ENCODE measurements around the gene TRAPPC2L.

The TRAPPC2L gene

DNA sequence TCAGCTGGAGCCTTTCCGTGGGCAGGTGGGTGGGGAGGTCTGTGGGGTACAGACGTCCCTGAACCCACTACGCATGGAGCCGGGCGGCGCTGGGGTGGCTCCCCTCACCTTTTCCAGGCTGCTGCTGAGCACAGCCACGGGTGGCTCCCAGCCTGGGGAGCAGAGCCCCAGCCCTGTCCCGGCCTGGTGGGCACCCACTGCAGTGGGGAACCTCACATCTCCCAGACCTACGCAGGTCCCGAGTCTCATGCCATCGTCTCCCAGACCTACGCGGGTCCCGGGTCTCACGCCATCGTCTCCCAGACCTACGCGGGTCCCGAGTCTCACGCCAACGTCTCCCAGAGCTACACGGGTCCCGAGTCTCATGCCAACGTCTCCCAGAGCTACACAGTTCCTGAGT lies 28.2 kb upstream of the TRAPPC2L start:
- Histone ChIP-seq H3K4me3 (no peak overlapping the region), H3K27ac (no peak overlapping the region)
- no peak for TF ChIP-seq CTCF (IDR thresholded peaks at IDR 0.05)
- DNase-seq (ENCODE audit: low spot score) = no peak

GRCh38 chr16:88830258-88830657 lies 26.7 kb upstream of the TRAPPC2L start:
- DNase-seq (ENCODE audit: low spot score) = no peak
- Histone ChIP-seq H3K4me3 (no peak overlapping the region), H3K27ac (no peak overlapping the region)
- no peak for TF ChIP-seq CTCF (IDR thresholded peaks at IDR 0.05)

DNA sequence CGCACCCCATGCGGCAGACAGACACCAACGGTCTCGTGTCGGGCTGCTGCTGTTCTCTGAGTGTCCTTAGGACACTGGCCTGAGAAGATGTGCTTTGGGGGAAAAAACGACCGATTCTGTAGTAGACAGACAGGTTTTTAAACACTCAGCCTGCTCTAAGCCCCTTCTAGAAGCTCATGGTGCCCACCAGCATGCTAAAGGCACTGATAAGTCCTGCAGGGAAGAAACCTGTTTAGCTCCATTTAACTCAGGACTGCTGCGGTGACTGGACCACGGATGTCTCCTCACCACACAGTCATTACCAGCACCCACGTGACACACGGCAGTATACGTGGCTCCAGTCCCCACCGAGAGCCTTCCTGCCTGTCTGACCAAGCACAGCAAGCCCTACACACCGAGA lies 26.1 kb upstream of the TRAPPC2L start:
- no peak for DNase-seq (ENCODE audit: low spot score)
- Histone ChIP-seq H3K27ac (no peak overlapping the region), H3K4me3 (no peak overlapping the region)
- no peak for TF ChIP-seq CTCF (IDR thresholded peaks at IDR 0.05)

DNA sequence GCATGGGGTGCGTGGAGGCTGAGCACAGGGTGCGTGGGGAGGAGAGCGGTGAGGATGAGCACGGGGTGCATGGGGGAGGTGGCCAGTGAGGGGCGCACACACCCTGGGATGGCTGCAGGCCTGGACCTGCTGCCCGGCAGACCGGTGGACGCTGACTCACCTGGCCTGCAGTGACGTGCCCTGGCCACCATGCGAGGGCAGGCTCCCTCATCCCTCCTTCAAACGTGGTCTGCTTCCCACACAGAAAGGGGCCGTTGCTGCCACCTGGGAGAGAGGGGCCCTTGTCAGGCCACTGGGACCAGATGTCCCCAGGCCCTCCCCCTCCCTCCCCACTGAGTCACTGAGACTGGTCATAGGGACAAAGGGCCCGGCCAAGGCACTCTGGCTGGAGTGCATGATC lies 25.1 kb upstream of the TRAPPC2L start:
- Histone ChIP-seq H3K27ac (no peak overlapping the region), H3K4me3 (no peak overlapping the region)
- no peak for DNase-seq (ENCODE audit: low spot score)
- no peak for TF ChIP-seq CTCF (IDR thresholded peaks at IDR 0.05)

GRCh38 chr16:88833086-88833485 lies 23.8 kb upstream of the TRAPPC2L start:
- DNase-seq (ENCODE audit: low spot score) = no peak
- Histone ChIP-seq H3K27ac (no peak overlapping the region), H3K4me3 (no peak overlapping the region)
- TF ChIP-seq CTCF (IDR thresholded peaks at IDR 0.05) = no peak

GRCh38 chr16:88834670-88835069 lies 22.3 kb upstream of the TRAPPC2L start:
- H3K4me3 ChIP-seq = no peak overlapping the region
- H3K27ac ChIP-seq = peak overlapping the region in 1 of 2 donors; percentile 68
- no peak for TF ChIP-seq CTCF (IDR thresholded peaks at IDR 0.05)
- no peak for DNase-seq (ENCODE audit: low spot score)

- H3K4me3 ChIP-seq = no peak overlapping the region
- H3K27ac ChIP-seq = peak overlapping the region in 1 of 2 donors; percentile 68
Measured at GRCh38 chr16:88835383-88835782, 21.5 kb upstream of the TRAPPC2L start.

More at GRCh38 chr16:88835383-88835782, 21.5 kb upstream of the TRAPPC2L start:
- DNase-seq (ENCODE audit: low spot score) = no peak
- TF ChIP-seq CTCF (IDR thresholded peaks at IDR 0.05) = no peak

All from coronary artery (tissue), 2 donors.